CD4-positive, alpha-beta T cell (primary cell): ENCODE results near the gene MIOS. TPM values are rescaled to one million over a fixed set of nuclear protein-coding genes. Genes with fewer than 3 reads are reported as not detected.

ENCODE experiments used
- ATAC-seq: fragments of 200-7000 bp; cut with Tn5 transposase; one replicate; pipeline ENCODE4 v1.10.0; 2022; ENCODE audit warnings: mild to moderate bottlenecking; ENCODE audit not compliant: poor library complexity
- CTCF ChIA-PET: fragments of 350-600 bp; sonication (Branson Sonifier 250); formaldehyde crosslinking; loops from one replicate; lab custom pipeline; 2021; ENCODE audit warnings: antibody characterized with exemption, inconsistent platforms; lab: Charles Lee
- POLR2A ChIA-PET: fragments of 350-600 bp; sonication (Branson Sonifier 250); formaldehyde crosslinking; loops from one replicate; lab custom pipeline; 2021; ENCODE audit warnings: antibody characterized with exemption, inconsistent platforms; lab: Charles Lee
- DNase-seq, 14 experiments: peaks; one replicate each; pipeline ENCODE4 v3.0.0-alpha.2; 2013 to 2020; ENCODE audit warnings: mixed read lengths in 2 of 14
- H3K27ac ChIP-seq, 2 donors: one replicate each; pipeline versions ENCODE4 v1.5.1 to v1.7.0; 2013; ENCODE audit warnings: low read length in 2 of 2, low read depth in 1 of 2, mild to moderate bottlenecking in 1 of 2
- H3K27me3 ChIP-seq, 2 experiments: 1 replicate in 1 of 2; 2 replicates in 1 of 2; pipeline versions ENCODE4 v1.6.1 to v1.7.0; 2013; ENCODE audit warnings: low read length in 2 of 2, control low read depth in 1 of 2, mild to moderate bottlenecking in 1 of 2, moderate library complexity in 1 of 2; ENCODE audit not compliant: insufficient read depth in 2 of 2, control insufficient read depth in 1 of 2
- H3K36me3 ChIP-seq: one replicate; pipeline ENCODE4 v1.6.1; 2013; ENCODE audit warnings: low read length, control low read depth; ENCODE audit not compliant: insufficient read depth
- H3K4me1 ChIP-seq: one replicate; pipeline ENCODE4 v1.6.1; 2013; ENCODE audit warnings: low read length, control low read depth; ENCODE audit not compliant: insufficient read depth
- H3K4me3 ChIP-seq: one replicate; pipeline ENCODE4 v1.5.1; 2013; ENCODE audit warnings: mild to moderate bottlenecking, low read length, moderate library complexity
- H3K9me3 ChIP-seq, 2 experiments: 1 replicate in 1 of 2; 2 replicates in 1 of 2; pipeline versions ENCODE4 v1.6.1 to v1.7.0; 2013; ENCODE audit warnings: low read length in 2 of 2, mild to moderate bottlenecking in 2 of 2, control low read depth in 1 of 2, moderate library complexity in 1 of 2; ENCODE audit not compliant: control insufficient read depth in 1 of 2, insufficient read depth in 1 of 2
- H3K27ac Mint-ChIP-seq: one replicate; pipeline ENCODE4 v1.8.0; 2020; ENCODE audit warnings: mixed read lengths
- H3K27me3 Mint-ChIP-seq: one replicate; pipeline ENCODE4 v1.8.0; 2021; ENCODE audit warnings: mixed read lengths
- H3K36me3 Mint-ChIP-seq: one replicate; pipeline ENCODE4 v1.8.0; 2021; ENCODE audit warnings: low read depth, mixed read lengths
- H3K4me1 Mint-ChIP-seq: one replicate; pipeline ENCODE4 v1.8.0; 2021; ENCODE audit warnings: low read depth, mixed read lengths
- H3K4me3 Mint-ChIP-seq: one replicate; pipeline ENCODE4 v1.8.0; 2020; ENCODE audit warnings: mild to moderate bottlenecking, mixed read lengths
- H3K9me3 Mint-ChIP-seq: one replicate; pipeline ENCODE4 v1.8.0; 2020; ENCODE audit warnings: mixed read lengths
- intact Hi-C, 2 experiments: fragments of 100-400 bp; cut with DNase I in 1 of 2; cut with micrococcal nuclease in 1 of 2; formaldehyde crosslinking; loops; one replicate each; pipeline versions ENCODE4 v1.15.1 to v1.9.0; 2023 to 2025; cut with DNase I, micrococcal nuclease
- total RNA-seq, 174 experiments: library from RNA in 2 of 174; stranded (reverse) in 2 of 174; gene quantifications; one replicate each; pipeline ENCODE4 v1.2.3 and lab custom pipeline; 2021 to 2026
- TF ChIP-seq, protein P1 (sequence below): fragments of 200-600 bp; IDR thresholded peaks from one replicate; pipeline ENCODE4 v1.8.0; 2022; ENCODE audit warnings: antibody characterized with exemption, mild to moderate bottlenecking

MIOS gene
- total RNA-seq, 2 experiments from 2014 or later = 30.8 to 33.3 TPM

GRCh38 chr7:7630626-7631329 is 64.1 kb downstream of the MIOS start:
- Mint-ChIP-seq H3K36me3 (peaks cover 8% of the 10 kb centered on the region), H3K9me3 (no peaks in the 10 kb centered on the region), H3K4me1 (no peaks in the 10 kb centered on the region), H3K4me3 (no peak overlapping the region), H3K27ac (no peak overlapping the region), H3K27me3 (no peaks in the 10 kb centered on the region)
- Histone ChIP-seq H3K4me1 (no peaks in the 10 kb centered on the region), H3K9me3 (peaks cover 3 to 6% of the 10 kb centered on the region in 2 experiments), H3K27me3 (no peaks in the 10 kb centered on the region), H3K4me3 (no peak overlapping the region), H3K36me3 (peaks cover 4% of the 10 kb centered on the region), H3K27ac (no peak overlapping the region)
- ATAC-seq = no peak
- DNase-seq = no peak
- intact Hi-C loops = no loop called here
- ChIA-PET POLR2A (no interaction called here), CTCF (no interaction called here)
- TF ChIP-seq, protein P1, sequence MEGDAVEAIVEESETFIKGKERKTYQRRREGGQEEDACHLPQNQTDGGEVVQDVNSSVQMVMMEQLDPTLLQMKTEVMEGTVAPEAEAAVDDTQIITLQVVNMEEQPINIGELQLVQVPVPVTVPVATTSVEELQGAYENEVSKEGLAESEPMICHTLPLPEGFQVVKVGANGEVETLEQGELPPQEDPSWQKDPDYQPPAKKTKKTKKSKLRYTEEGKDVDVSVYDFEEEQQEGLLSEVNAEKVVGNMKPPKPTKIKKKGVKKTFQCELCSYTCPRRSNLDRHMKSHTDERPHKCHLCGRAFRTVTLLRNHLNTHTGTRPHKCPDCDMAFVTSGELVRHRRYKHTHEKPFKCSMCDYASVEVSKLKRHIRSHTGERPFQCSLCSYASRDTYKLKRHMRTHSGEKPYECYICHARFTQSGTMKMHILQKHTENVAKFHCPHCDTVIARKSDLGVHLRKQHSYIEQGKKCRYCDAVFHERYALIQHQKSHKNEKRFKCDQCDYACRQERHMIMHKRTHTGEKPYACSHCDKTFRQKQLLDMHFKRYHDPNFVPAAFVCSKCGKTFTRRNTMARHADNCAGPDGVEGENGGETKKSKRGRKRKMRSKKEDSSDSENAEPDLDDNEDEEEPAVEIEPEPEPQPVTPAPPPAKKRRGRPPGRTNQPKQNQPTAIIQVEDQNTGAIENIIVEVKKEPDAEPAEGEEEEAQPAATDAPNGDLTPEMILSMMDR = no peak

GRCh38 chr7:7639421-7639820 is 72.7 kb downstream of the MIOS start:
- no peaks in the 10 kb centered on the region for H3K9me3 Mint-ChIP-seq
- H3K36me3 ChIP-seq = peaks cover 21% of the 10 kb centered on the region
- ATAC-seq = no peak
- H3K27ac Mint-ChIP-seq = peak overlapping the region; percentile 98
- ChIA-PET POLR2A (interaction anchor here (0.8 to 3.4 kb wide), 18 partner anchors 24 to 551 kb away, joined by 4 to 92 read pairs (median 6); partner anchors contain the start of genes C1GALT1, GLCCI1 and MIOS), CTCF (interaction anchor here (1.3 to 3.7 kb wide), 2 partner anchors 20 to 41 kb away, joined by 3 to 12 read pairs; no protein-coding TSS in a partner anchor)
- H3K36me3 Mint-ChIP-seq = peaks cover 69% of the 10 kb centered on the region
- TF ChIP-seq, protein P1 = no peak
- no peaks in the 10 kb centered on the region for H3K27me3 ChIP-seq
- intact Hi-C loops = loop anchor here in 1 of 2 experiments (2.0 kb wide), 1 partner anchor 75 kb away; no protein-coding TSS in a partner anchor
- no peaks in the 10 kb centered on the region for H3K27me3 Mint-ChIP-seq
- DNase-seq = peak in 1 of 14 experiments; percentile 40
- H3K4me3 ChIP-seq = peak overlapping the region; percentile 88
- H3K4me3 Mint-ChIP-seq = peak overlapping the region; percentile 90
- peaks cover 17% of the 10 kb centered on the region for H3K4me1 ChIP-seq
- H3K27ac ChIP-seq = peak overlapping the region; percentile 98 to 99
- peaks cover 53% of the 10 kb centered on the region for H3K4me1 Mint-ChIP-seq
- H3K9me3 ChIP-seq = no peaks in the 10 kb centered on the region

GRCh38 chr7:7639847-7640220 is 73.2 kb downstream of the MIOS start:
- Mint-ChIP-seq H3K4me3 (peak overlapping the region; percentile 90), H3K36me3 (peaks cover 72% of the 10 kb centered on the region), H3K4me1 (peaks cover 57% of the 10 kb centered on the region), H3K27me3 (no peaks in the 10 kb centered on the region), H3K27ac (peak overlapping the region; percentile 98), H3K9me3 (no peaks in the 10 kb centered on the region)
- H3K9me3 ChIP-seq = no peaks in the 10 kb centered on the region
- ATAC-seq (peak; percentile 53), DNase-seq (peak in 12 of 14 experiments; percentile 14 to 84 (median 40))
- intact Hi-C loops = loop anchor here (1.0 to 10.0 kb wide), 8 partner anchors 73 to 1048 kb away; partner anchors contain the start of genes C1GALT1 (in 2 of the 2), GLCCI1 (in 1 of the 2), INTS15 (in 1 of the 2) and MIOS (in 1 of the 2)
- no peaks in the 10 kb centered on the region for H3K27me3 ChIP-seq
- H3K4me1 ChIP-seq = peaks cover 17% of the 10 kb centered on the region
- POLR2A ChIA-PET = interaction anchor here (0.8 to 3.4 kb wide), 30 partner anchors 8 to 550 kb away, joined by 3 to 92 read pairs (median 6); partner anchors contain the start of genes C1GALT1, GLCCI1 and MIOS
- H3K36me3 ChIP-seq = peaks cover 21% of the 10 kb centered on the region
- peak overlapping the region; percentile 98 to 99 for H3K27ac ChIP-seq
- peak overlapping the region; percentile 88 for H3K4me3 ChIP-seq
- TF ChIP-seq, protein P1 = no peak
- CTCF ChIA-PET = interaction anchor here (1.2 to 3.7 kb wide), 3 partner anchors 20 to 550 kb away, joined by 3 to 12 read pairs (median 3); no protein-coding TSS in a partner anchor
